CD4-positive, CD25-positive, alpha-beta regulatory T cell (primary cell): Measurements from ENCODE around the gene ENC1. TPM values are rescaled to one million over a fixed set of nuclear protein-coding genes. Genes with fewer than 3 reads are reported as not detected.

Source experiments
- ATAC-seq, 2 donors: fragments of 150-1000 bp; cut with Tn5 transposase; one replicate each; pipeline ENCODE4 v1.10.0; 2021; ENCODE audit warnings: low read depth in 2 of 2, moderate number of reproducible peaks in 2 of 2, moderate library complexity in 1 of 2
- DNase-seq, 3 donors: peaks; one replicate each; pipeline versions ENCODE4 v3.0.0 to v3.0.0-alpha.2; 2012 to 2022; ENCODE audit warnings: mixed read lengths in 1 of 3
- H3K27ac ChIP-seq: one replicate; pipeline ENCODE4 v1.7.0; 2013; ENCODE audit warnings: mild to moderate bottlenecking, low read length; ENCODE audit not compliant: insufficient read depth, poor library complexity, severe bottlenecking
- H3K27me3 ChIP-seq: one replicate; pipeline ENCODE4 v1.7.0; 2013; ENCODE audit warnings: low read length; ENCODE audit not compliant: control insufficient read depth, insufficient read depth
- H3K36me3 ChIP-seq: one replicate; pipeline ENCODE4 v1.7.0; 2013; ENCODE audit warnings: mild to moderate bottlenecking, low read length, moderate library complexity; ENCODE audit not compliant: control insufficient read depth, insufficient read depth
- H3K4me1 ChIP-seq: 2 replicates; pipeline ENCODE4 v1.7.0; 2013; ENCODE audit warnings: mild to moderate bottlenecking, low read length; ENCODE audit not compliant: insufficient read depth, control insufficient read depth, poor library complexity, severe bottlenecking
- H3K4me3 ChIP-seq: one replicate; pipeline ENCODE4 v1.7.0; 2013; ENCODE audit warnings: low read depth, mild to moderate bottlenecking, low read length, moderate library complexity
- H3K9me3 ChIP-seq, 2 experiments: 1 replicate in 1 of 2; 2 replicates in 1 of 2; pipeline ENCODE4 v1.7.0; 2013; ENCODE audit warnings: low read length in 2 of 2, mild to moderate bottlenecking in 1 of 2, moderate library complexity in 1 of 2; ENCODE audit not compliant: control insufficient read depth in 2 of 2
- H3K27ac Mint-ChIP-seq, 3 donors: one replicate each; pipeline ENCODE4 v1.8.0; 2020 to 2022; ENCODE audit warnings: mild to moderate bottlenecking in 3 of 3, mixed read lengths in 3 of 3, moderate library complexity in 2 of 3
- H3K27me3 Mint-ChIP-seq: one replicate; pipeline ENCODE4 v1.8.0; 2022; ENCODE audit warnings: mild to moderate bottlenecking, mixed read lengths
- H3K36me3 Mint-ChIP-seq: one replicate; pipeline ENCODE4 v1.8.0; 2020; ENCODE audit warnings: mixed read lengths
- H3K4me1 Mint-ChIP-seq, 4 donors: one replicate each; pipeline ENCODE4 v1.8.0; 2020 to 2022; ENCODE audit warnings: mixed read lengths in 4 of 4, mild to moderate bottlenecking in 1 of 4
- H3K4me3 Mint-ChIP-seq, 4 donors: one replicate each; pipeline ENCODE4 v1.8.0; 2020 to 2022; ENCODE audit warnings: mild to moderate bottlenecking in 4 of 4, mixed read lengths in 4 of 4, moderate library complexity in 3 of 4
- H3K9me3 Mint-ChIP-seq, 7 donors: one replicate each; pipeline ENCODE4 v1.8.0; 2020 to 2022; ENCODE audit warnings: mixed read lengths in 7 of 7, mild to moderate bottlenecking in 3 of 7, moderate library complexity in 2 of 7
- polyA plus RNA-seq, 4 donors: library from polyadenylated mRNA; unstranded; fragments of 300-500 nt; fragmentation: Illumina TruSeq; gene quantifications; one replicate each; pipeline ENCODE4 v1.2.3, GENCODE V29; 2021
- total RNA-seq: library from RNA; stranded (reverse); gene quantifications from one replicate; pipeline ENCODE4 v1.2.3, GENCODE V29; 2022

The ENC1 gene
- total and polyA plus RNA-seq, 5 donors from 2014 or later: 0.10 to 6.8 (median 0.48) TPM; not detected in 1

DNA sequence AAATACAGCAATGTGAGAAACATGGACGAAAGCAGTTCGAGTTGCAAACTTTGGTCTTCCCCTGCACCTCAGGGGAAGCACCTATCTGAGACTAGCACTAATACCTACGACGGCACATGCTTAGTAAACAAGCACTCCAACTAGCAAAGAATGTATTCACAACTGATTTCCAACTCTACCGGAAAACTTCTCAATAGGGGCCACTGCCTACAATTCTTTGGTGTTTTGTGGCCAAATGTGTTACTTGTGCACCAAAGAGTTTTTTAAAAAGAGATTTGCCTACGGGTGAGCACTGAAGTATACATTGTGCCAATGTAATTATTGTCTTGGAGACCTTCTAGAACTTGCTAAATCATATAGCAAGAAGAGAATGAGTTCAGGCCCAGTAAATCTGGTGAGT, 12.2 kb downstream of the ENC1 start:
- Mint-ChIP-seq H3K27ac (no peak overlapping the region), H3K4me1 (peaks cover 4 to 12% (median 9%) of the 10 kb centered on the region in 4 donors), H3K27me3 (peaks cover 31% of the 10 kb centered on the region), H3K9me3 (no peaks in the 10 kb centered on the region), H3K36me3 (no peaks in the 10 kb centered on the region), H3K4me3 (no peak overlapping the region)
- no peak for ATAC-seq
- no peak for DNase-seq
- no peaks in the 10 kb centered on the region for H3K36me3 ChIP-seq
- peaks cover 6% of the 10 kb centered on the region for H3K27me3 ChIP-seq
- H3K9me3 ChIP-seq: no peaks in the 10 kb centered on the region
- peaks cover 4% of the 10 kb centered on the region for H3K4me1 ChIP-seq
- H3K4me3 ChIP-seq: no peak overlapping the region
- H3K27ac ChIP-seq: no peak overlapping the region

DNA sequence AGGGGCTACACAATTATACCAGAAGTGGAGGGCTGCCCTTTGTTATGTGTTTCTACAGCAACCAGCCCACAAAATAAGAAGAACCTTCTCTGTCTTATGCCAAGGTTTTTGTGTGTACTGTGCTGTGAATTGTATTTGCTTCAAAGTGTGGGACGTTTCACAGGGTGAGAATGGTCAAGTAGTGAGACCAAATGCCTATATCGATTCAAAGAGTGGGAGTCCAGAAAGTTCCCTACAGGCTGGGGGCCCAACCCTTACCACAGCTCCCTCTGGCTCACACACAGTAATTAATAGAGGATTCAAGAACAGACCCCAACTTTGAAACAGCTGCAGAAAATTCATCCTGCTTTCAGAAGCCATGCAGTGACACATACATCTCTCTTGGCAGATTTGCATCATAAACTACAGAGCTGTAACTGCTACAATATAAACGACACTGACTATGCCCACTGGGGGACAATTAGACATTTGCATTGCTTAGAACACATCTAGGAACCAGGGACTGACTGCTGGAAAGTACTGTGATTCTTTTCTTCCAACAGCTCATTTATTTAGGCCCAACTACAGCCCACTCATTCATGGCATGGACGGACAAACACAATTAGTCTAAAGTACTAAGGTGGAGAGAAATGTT, 12.8 kb downstream of the ENC1 start:
- ATAC-seq (no peak), DNase-seq (no peak)
- Histone ChIP-seq H3K9me3 (no peaks in the 10 kb centered on the region), H3K27ac (no peak overlapping the region), H3K4me1 (peaks cover 4% of the 10 kb centered on the region), H3K36me3 (no peaks in the 10 kb centered on the region), H3K27me3 (peaks cover 7% of the 10 kb centered on the region), H3K4me3 (no peak overlapping the region)
- no peak overlapping the region for H3K27ac Mint-ChIP-seq
- peaks cover 37% of the 10 kb centered on the region for H3K27me3 Mint-ChIP-seq
- H3K9me3 Mint-ChIP-seq: no peaks in the 10 kb centered on the region
- no peaks in the 10 kb centered on the region for H3K36me3 Mint-ChIP-seq
- peaks cover 4 to 12% (median 9%) of the 10 kb centered on the region in 4 donors for H3K4me1 Mint-ChIP-seq
- no peak overlapping the region for H3K4me3 Mint-ChIP-seq

DNA sequence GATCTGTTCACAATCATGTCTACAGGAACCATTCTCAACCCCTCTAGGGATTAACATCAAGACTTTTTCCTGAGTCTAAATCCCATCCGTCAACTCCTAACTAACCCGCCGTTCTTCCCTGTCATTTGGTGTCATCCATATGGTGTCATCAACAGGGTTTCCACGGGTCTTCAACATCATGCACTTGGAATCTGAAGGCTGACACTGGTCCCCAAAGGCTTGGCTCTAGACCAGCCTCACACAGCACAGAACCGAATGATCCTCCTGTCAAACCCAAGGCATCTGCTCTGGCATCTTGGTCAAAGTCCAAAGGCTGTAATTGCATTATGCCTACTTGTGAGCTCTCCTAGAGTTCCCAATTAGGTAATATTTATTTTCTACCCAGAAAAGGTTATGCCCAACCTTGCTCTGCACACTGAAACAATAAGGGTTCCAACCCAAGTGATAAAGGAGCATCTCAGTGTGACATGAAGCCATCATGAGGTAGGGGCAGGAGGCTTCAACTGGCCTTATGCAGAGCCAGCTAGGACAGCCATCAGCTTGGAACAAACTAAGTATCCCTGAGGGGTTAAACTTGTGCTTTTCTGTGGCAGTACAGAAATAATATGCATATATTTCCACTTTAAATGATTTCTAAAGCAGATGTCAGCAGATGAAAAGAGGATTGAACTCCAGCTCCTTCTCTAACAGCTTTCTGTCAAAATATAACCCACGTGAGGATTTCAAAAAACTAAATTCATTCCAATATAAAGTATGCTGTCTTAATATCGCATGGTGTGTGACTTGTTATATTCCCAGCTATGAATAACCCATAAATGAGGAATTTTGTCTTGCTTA, 13.9 kb downstream of the ENC1 start:
- Mint-ChIP-seq H3K9me3 (no peaks in the 10 kb centered on the region), H3K4me3 (no peak overlapping the region), H3K27me3 (peaks cover 40% of the 10 kb centered on the region), H3K36me3 (no peaks in the 10 kb centered on the region), H3K4me1 (peaks cover 2 to 5% (median 4%) of the 10 kb centered on the region in 4 donors), H3K27ac (no peak overlapping the region)
- ATAC-seq (no peak), DNase-seq (no peak)
- no peak overlapping the region for H3K27ac ChIP-seq
- peaks cover 7% of the 10 kb centered on the region for H3K27me3 ChIP-seq
- H3K9me3 ChIP-seq: no peaks in the 10 kb centered on the region
- no peaks in the 10 kb centered on the region for H3K36me3 ChIP-seq
- no peaks in the 10 kb centered on the region for H3K4me1 ChIP-seq
- no peak overlapping the region for H3K4me3 ChIP-seq

DNA sequence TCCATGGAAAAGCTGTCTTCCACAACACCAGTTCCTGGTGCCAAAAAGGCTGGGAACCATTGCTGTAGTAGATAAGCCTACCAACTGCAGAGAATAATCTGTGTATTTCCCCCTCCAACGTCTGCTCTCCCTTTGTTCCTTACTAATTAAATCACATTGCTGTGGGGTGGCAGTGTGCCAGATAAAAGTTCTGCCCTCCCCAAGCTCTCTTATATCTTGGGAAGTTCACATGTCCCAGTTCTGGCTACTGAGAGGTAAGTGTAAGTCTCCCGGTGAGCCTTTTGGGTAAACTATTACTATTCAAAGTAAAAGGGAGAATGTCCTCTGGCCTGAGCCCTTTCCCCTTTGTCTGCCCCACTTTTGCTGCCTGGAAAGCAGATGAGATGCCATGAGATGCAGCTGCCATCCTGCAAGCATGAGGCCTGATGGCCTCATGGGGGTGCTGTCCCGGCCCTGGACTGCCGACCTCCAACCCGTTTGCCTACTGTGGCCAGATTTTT, 14.7 kb downstream of the ENC1 start:
- Mint-ChIP-seq H3K27ac (no peak overlapping the region), H3K27me3 (peaks cover 40% of the 10 kb centered on the region), H3K4me3 (no peak overlapping the region), H3K4me1 (no peaks in the 10 kb centered on the region), H3K9me3 (no peaks in the 10 kb centered on the region), H3K36me3 (no peaks in the 10 kb centered on the region)
- peaks cover 7% of the 10 kb centered on the region for H3K27me3 ChIP-seq
- no peaks in the 10 kb centered on the region for H3K9me3 ChIP-seq
- H3K4me3 ChIP-seq: no peak overlapping the region
- H3K4me1 ChIP-seq: no peaks in the 10 kb centered on the region
- ATAC-seq (no peak), DNase-seq (no peak)
- no peaks in the 10 kb centered on the region for H3K36me3 ChIP-seq
- H3K27ac ChIP-seq: no peak overlapping the region

DNA sequence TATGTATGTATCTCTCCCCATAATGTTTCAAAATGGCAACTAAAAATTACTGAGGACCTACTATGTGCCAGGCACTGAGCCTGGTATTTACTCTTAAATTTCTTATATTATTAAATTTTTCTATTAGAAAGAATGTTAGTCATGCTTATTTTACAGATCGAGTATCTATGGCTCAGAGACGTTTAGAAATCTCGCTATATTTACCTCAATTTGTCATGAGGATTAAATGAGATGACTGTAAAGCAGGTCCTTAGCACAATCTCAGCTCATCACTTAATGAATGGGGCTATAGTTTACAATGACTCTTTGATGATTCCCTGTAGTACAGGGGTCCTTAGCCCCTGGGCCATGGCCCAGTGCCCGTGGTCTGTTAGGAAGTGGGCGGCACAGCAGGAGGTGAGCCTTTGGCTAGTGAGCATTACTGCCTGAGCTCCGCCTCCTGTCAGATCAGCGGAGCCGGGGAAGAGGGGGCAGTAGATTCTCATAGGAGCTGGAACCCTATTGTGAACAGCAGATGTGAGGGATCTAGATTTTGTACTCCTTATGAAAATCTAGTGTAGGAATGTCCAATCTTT, 15.5 kb downstream of the ENC1 start:
- Mint-ChIP-seq H3K27ac (no peak overlapping the region), H3K9me3 (no peaks in the 10 kb centered on the region), H3K4me1 (no peaks in the 10 kb centered on the region), H3K27me3 (peaks cover 40% of the 10 kb centered on the region), H3K4me3 (no peak overlapping the region), H3K36me3 (no peaks in the 10 kb centered on the region)
- Histone ChIP-seq H3K27ac (no peak overlapping the region), H3K4me1 (no peaks in the 10 kb centered on the region), H3K9me3 (no peaks in the 10 kb centered on the region), H3K4me3 (no peak overlapping the region), H3K36me3 (no peaks in the 10 kb centered on the region), H3K27me3 (peaks cover 6% of the 10 kb centered on the region)
- ATAC-seq: no peak
- DNase-seq: no peak

DNA sequence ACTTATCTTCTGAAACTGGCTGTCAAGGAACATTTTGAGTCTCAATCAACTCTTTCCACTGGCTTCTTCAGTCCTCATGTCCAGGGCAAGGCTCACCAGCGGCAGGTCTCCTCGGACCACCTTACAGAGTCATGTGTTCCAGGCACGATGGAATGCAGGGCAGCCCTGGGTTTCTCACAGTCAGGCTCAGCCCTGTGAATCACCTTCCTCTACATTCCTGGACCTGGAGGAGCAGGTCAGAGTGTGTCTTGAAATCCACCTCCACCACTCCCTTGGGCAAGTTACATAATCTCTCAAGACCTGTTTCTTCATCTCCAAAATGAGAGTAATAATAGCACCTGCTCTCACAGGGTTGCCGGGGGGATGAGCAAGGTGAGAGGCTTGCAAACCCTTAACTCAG, 16.0 kb downstream of the ENC1 start:
- H3K9me3 Mint-ChIP-seq: no peaks in the 10 kb centered on the region
- no peaks in the 10 kb centered on the region for H3K36me3 Mint-ChIP-seq
- no peaks in the 10 kb centered on the region for H3K4me1 Mint-ChIP-seq
- ATAC-seq: no peak
- H3K27me3 Mint-ChIP-seq: peaks cover 45% of the 10 kb centered on the region
- no peak overlapping the region for H3K4me3 Mint-ChIP-seq
- H3K4me3 ChIP-seq: no peak overlapping the region
- no peaks in the 10 kb centered on the region for H3K9me3 ChIP-seq
- DNase-seq: no peak
- no peak overlapping the region for H3K27ac ChIP-seq
- no peak overlapping the region for H3K27ac Mint-ChIP-seq
- H3K36me3 ChIP-seq: no peaks in the 10 kb centered on the region
- H3K27me3 ChIP-seq: peaks cover 6% of the 10 kb centered on the region
- H3K4me1 ChIP-seq: no peaks in the 10 kb centered on the region

DNA sequence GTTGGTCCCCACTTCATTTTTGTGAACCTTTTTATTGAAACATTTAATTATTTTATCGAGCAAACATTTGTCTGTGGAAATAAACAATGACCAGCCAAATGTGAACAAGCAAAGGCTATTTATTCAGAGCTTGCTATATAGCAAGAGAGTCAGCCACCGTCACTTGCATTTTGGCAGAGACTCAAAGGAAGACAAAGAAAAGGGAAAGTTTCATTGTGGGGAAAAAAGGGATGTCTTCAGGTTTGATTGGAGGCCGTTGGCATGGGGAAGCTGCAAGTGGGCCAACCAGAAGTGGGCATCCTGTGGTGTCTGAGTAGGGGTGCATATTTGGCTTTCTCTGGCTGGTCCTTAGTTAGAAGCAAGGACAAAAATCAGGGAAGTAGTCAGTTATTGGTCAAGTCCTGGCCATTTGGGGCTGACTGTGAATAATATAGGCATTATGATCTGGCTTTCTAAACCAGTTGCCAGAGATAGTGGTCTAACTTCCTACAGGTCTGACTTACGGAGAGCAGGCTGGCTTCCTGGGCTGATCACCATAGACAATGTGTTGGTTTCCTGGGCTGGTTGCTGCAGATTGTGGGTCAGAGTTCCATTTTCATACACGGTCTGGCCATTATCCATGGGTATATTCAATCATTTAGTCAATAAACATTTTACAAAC, 16.6 kb downstream of the ENC1 start:
- Histone ChIP-seq H3K9me3 (no peaks in the 10 kb centered on the region), H3K36me3 (no peaks in the 10 kb centered on the region), H3K4me1 (no peaks in the 10 kb centered on the region), H3K4me3 (no peak overlapping the region), H3K27me3 (peaks cover 6% of the 10 kb centered on the region), H3K27ac (no peak overlapping the region)
- ATAC-seq: no peak
- no peak for DNase-seq
- no peaks in the 10 kb centered on the region for H3K4me1 Mint-ChIP-seq
- H3K36me3 Mint-ChIP-seq: no peaks in the 10 kb centered on the region
- no peak overlapping the region for H3K27ac Mint-ChIP-seq
- no peaks in the 10 kb centered on the region for H3K9me3 Mint-ChIP-seq
- peaks cover 44% of the 10 kb centered on the region for H3K27me3 Mint-ChIP-seq
- H3K4me3 Mint-ChIP-seq: no peak overlapping the region
